Bronchial epithelial cell (primary cell): ENCODE results near the gene SPTLC3. TPM values are rescaled to one million over a fixed set of nuclear protein-coding genes. Genes with fewer than 3 reads are reported as not detected.

Experiments
- DNase-seq: peaks from one replicate; pipeline ENCODE4 v3.0.0-alpha.2; 2010; ENCODE audit warnings: low read depth
- FAIRE-seq: peaks from 2 replicates; lab custom pipeline; 2011; peaks lifted over from hg19 to GRCh38; lab: Jason Lieb, UNC
- H3K27me3 ChIP-seq: 2 replicates; pipeline ENCODE4 v1.5.1; 2011; ENCODE audit warnings: low read length; ENCODE audit not compliant: control insufficient read depth, insufficient read depth
- H3K36me3 ChIP-seq: 2 replicates; pipeline ENCODE4 v1.5.1; 2011; ENCODE audit warnings: low read length; ENCODE audit not compliant: control insufficient read depth, insufficient read depth
- H3K4me3 ChIP-seq: 2 replicates; pipeline ENCODE4 v1.5.1; 2011; ENCODE audit warnings: mild to moderate bottlenecking, low read depth, low read length, control low read depth
- total RNA-seq: library from RNA; depleted of rRNA; stranded (reverse); fragments of >200 nt; gene quantifications from 2 replicates; pipeline ENCODE4 v1.2.1, GENCODE V29; 2014
- TF ChIP-seq, protein P1 (sequence below): IDR thresholded peaks from 2 replicates; pipeline ENCODE4 v1.5.1; 2011; ENCODE audit warnings: mild to moderate bottlenecking, moderate library complexity, low read length, control low read depth, inconsistent platforms; ENCODE audit not compliant: insufficient read depth, severe bottlenecking

SPTLC3 gene
- total RNA-seq, 1 donor from 2014 or later: 2.4 TPM

DNA sequence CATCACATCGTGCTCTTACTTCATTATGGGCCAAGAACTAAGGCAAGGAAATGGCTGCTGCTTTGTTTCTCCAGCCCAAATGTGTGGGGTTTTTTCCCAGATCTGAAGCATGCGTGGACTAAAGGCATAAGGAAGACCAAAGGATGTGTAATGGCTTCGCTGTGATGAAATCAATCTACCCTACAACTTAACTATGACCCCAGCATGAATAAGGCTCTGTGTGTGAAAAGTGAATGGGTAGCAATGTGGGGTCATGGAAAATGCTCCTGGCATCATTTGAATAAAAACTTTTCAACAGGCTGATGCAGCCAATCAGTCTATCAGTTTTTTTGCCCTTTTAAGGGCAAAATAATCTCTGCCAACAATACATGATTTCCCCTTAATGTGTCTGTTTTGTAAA lies 162.0 kb downstream of the SPTLC3 start:
- H3K36me3 ChIP-seq: no peaks in the 10 kb centered on the region
- DNase-seq (no peak), FAIRE-seq (no peak)
- no peaks in the 10 kb centered on the region for H3K27me3 ChIP-seq
- no peak overlapping the region for H3K4me3 ChIP-seq
- TF ChIP-seq, protein P1, sequence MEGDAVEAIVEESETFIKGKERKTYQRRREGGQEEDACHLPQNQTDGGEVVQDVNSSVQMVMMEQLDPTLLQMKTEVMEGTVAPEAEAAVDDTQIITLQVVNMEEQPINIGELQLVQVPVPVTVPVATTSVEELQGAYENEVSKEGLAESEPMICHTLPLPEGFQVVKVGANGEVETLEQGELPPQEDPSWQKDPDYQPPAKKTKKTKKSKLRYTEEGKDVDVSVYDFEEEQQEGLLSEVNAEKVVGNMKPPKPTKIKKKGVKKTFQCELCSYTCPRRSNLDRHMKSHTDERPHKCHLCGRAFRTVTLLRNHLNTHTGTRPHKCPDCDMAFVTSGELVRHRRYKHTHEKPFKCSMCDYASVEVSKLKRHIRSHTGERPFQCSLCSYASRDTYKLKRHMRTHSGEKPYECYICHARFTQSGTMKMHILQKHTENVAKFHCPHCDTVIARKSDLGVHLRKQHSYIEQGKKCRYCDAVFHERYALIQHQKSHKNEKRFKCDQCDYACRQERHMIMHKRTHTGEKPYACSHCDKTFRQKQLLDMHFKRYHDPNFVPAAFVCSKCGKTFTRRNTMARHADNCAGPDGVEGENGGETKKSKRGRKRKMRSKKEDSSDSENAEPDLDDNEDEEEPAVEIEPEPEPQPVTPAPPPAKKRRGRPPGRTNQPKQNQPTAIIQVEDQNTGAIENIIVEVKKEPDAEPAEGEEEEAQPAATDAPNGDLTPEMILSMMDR: no peak

DNA sequence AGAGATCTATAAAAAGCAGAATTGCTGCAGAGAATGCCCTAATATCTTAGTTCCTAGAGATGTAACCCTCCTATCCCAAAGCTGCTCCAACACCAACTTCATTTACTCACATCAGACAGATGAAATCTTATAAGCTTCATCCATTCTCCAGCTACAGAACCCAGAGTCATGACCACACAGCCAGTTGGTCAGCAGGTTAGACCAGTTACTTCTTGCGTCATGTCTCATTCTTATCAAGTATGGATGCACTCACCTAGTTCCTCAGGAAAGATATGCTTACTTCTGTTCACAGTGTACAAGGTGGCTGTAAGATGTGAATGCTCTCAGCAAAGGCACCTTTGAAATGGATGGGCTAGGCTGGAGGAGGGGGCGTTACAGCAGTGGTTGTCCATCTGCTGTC lies 164.4 kb downstream of the SPTLC3 start:
- peak; percentile 65 for DNase-seq
- no peaks in the 10 kb centered on the region for H3K36me3 ChIP-seq
- no peaks in the 10 kb centered on the region for H3K27me3 ChIP-seq
- FAIRE-seq: peak; percentile 72
- TF ChIP-seq, protein P1: no peak
- no peak overlapping the region for H3K4me3 ChIP-seq

DNA sequence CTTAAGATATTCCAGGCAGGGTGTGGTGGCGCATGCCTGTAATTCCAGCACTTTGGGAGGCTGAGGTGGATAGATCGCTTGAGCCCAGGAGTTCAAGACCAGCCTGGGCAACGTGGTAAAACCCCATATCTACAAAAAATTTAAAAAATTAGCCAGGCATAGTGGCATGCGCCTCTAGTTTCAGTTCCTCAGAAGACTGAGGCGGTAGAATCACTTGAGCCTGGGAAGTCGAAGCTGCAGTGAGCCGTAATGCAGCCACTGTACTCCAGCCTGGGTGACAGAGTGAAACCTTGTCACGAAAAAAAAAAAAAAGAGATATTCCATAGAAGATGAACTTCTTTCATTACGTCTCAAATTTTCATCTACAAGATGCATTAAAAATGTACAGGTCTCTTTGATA lies 165.6 kb downstream of the SPTLC3 start:
- DNase-seq (no peak), FAIRE-seq (no peak)
- Histone ChIP-seq H3K27me3 (no peaks in the 10 kb centered on the region), H3K36me3 (no peaks in the 10 kb centered on the region), H3K4me3 (no peak overlapping the region)
- TF ChIP-seq, protein P1: no peak

DNA sequence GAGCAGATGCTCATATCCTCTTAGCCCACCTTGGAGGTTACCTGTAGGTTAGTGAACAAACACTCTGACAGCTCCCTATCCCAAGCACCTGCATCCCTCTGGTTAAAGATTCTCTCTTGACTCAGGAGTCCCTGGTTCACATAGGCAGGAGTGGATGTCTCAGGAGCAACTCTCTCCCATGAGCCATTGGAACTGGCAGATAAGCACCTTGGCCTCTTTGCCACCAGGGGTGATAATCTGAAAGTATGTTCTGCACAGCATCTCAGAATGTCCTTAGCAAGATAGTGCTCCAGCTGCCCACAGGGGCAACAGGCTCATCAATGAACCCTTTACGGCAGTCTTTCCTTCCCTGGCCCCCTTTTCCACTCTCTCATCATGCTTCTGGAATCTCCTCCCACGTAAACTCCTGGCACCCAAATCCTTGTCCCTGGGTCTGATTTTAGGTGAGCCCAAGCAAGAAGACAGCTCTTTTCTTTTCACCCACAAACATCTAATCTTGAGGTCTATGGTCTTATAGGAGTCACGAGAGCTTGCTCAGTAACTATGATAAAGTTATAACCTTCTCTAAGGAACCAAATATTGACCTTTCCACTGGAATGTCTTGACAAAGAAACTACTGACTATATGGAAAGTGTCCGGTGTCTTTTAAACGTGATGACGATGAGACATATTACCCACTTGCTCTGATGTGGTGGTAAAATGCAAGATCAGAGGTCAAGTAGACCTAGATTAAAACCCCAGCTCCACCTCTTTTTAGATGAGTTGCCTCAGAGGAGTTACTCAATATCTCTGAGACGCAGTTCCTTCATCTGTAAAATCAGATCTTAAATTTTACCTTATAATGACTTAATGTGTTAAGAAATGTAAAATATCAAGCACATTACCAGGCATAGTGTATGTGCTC lies 172.5 kb downstream of the SPTLC3 start:
- TF ChIP-seq, protein P1: no peak
- no peak overlapping the region for H3K4me3 ChIP-seq
- H3K36me3 ChIP-seq: no peaks in the 10 kb centered on the region
- peaks cover 2% of the 10 kb centered on the region for H3K27me3 ChIP-seq
- DNase-seq: no peak
- no peak for FAIRE-seq

DNA sequence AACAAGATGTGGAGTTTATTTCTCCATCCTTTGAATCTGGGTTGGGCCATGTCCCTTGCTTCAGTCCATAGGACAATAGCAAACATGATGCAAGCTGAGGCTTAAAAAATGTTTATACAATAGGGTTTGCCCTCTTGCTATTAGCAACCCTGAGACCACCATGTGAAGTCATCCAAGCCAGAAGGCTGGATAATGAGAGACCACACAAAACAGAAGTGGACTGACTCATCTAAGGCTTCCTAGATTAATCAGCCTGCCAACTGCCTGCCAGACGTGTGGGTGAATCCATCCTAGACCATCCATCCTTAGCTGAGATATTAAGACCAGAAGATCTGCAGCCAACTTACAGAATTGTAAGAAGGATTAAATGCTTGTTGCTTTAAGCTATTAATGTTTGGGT lies 174.2 kb downstream of the SPTLC3 start:
- FAIRE-seq: no peak

More for the DNA sequence above, 174.2 kb downstream of the SPTLC3 start:
- peaks cover 2% of the 10 kb centered on the region for H3K27me3 ChIP-seq
- no peak for DNase-seq
- TF ChIP-seq, protein P1: no peak
- no peak overlapping the region for H3K4me3 ChIP-seq
- no peaks in the 10 kb centered on the region for H3K36me3 ChIP-seq
